NB4 (cell line): ENCODE data around the gene QTRT2.
A peak's percentile ranks its signal among the peaks of the same experiment; 100 is the strongest.

Experiments used
- DNase-seq: peaks from one replicate; pipeline ENCODE4 v3.0.0; 2010; ENCODE audit warnings: low read depth
- H3K4me3 ChIP-seq: one replicate; pipeline ENCODE4 v1.5.1; 2011; ENCODE audit warnings: mild to moderate bottlenecking, low read depth, low read length, moderate library complexity
- MAX ChIP-seq: IDR thresholded peaks from 2 replicates; pipeline ENCODE4 v1.6.1; 2011; ENCODE audit warnings: low read depth, low read length
- MYC ChIP-seq: IDR thresholded peaks from 2 replicates; pipeline ENCODE4 v1.6.1; 2011; ENCODE audit warnings: low read depth, low read length
- POLR2A ChIP-seq: IDR thresholded peaks from 2 replicates; pipeline ENCODE4 v1.6.1; 2011; ENCODE audit warnings: mild to moderate bottlenecking; ENCODE audit not compliant: insufficient read length; ENCODE audit errors: extremely low read depth
- TF ChIP-seq, protein P1 (sequence below): IDR thresholded peaks from one replicate; pipeline ENCODE4 v1.5.1; 2012; ENCODE audit warnings: low read depth, low read length

The QTRT2 gene

GRCh38 chr3:114056130-114057010, at the start of gene QTRT2, which contains the start of gene CCDC191:
QTRT2 (plus strand) TSS chr3:114056737; CDS start chr3:114065258, 8,521 bp downstream.
CCDC191 (minus strand) TSS chr3:114056526; CDS start chr3:114056466, 60 bp downstream.
- peak; percentile 44 for TF ChIP-seq POLR2A
- TF ChIP-seq MAX, result peak; percentile 97
- TF ChIP-seq, protein P1, sequence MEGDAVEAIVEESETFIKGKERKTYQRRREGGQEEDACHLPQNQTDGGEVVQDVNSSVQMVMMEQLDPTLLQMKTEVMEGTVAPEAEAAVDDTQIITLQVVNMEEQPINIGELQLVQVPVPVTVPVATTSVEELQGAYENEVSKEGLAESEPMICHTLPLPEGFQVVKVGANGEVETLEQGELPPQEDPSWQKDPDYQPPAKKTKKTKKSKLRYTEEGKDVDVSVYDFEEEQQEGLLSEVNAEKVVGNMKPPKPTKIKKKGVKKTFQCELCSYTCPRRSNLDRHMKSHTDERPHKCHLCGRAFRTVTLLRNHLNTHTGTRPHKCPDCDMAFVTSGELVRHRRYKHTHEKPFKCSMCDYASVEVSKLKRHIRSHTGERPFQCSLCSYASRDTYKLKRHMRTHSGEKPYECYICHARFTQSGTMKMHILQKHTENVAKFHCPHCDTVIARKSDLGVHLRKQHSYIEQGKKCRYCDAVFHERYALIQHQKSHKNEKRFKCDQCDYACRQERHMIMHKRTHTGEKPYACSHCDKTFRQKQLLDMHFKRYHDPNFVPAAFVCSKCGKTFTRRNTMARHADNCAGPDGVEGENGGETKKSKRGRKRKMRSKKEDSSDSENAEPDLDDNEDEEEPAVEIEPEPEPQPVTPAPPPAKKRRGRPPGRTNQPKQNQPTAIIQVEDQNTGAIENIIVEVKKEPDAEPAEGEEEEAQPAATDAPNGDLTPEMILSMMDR, result no peak
- peak; percentile 93 for TF ChIP-seq MYC
- H3K4me3 ChIP-seq, result peak within 1 kb of the TSS; percentile 94
- peak; percentile 99 for DNase-seq

DNA sequence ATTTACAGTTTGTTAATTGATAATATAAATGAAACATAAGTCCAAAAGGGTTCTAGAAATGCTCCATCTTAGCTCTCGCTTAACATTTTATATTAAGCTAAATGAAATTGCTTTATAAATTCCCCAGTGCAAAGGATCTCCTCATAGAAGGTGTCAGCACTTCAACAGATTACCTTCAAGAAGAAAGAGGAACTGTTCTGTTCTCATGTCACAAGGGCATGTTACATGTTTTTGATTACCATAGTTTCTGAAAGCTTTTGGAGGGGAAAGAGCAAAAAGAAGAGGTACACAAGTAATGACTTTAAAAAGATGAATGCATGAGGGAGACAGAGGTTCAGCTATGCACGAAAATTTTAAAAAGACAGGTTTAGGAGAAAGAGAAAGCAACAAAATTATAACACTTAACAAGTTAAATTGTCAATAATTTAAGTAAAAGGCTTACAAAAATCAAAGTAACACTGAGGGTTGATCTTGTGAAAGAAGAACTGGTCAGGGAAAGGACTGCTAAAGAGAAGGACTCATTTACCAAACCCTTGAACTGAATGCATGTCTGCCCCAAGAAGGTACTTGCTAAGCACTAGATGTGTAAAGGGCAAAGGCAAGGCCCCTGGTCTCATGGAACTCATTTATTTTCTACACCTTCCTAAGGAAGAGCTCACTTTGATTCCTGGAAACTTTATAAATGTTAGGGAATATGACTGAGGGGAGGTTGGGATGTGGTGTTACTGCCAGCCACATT, 45.3 kb upstream of the QTRT2 start:
- DNase-seq, result no peak
- TF ChIP-seq, protein P1, result no peak
- no peak for TF ChIP-seq POLR2A
- no peak for TF ChIP-seq MYC
- TF ChIP-seq MAX, result no peak
- H3K4me3 ChIP-seq, result no peak overlapping the region

GRCh38 chr3:114014211-114014610, 42.3 kb upstream of the QTRT2 start:
- no peak for TF ChIP-seq POLR2A
- TF ChIP-seq MAX, result no peak
- TF ChIP-seq, protein P1, result no peak
- TF ChIP-seq MYC, result no peak
- H3K4me3 ChIP-seq, result no peak overlapping the region
- no peak for DNase-seq

DNA sequence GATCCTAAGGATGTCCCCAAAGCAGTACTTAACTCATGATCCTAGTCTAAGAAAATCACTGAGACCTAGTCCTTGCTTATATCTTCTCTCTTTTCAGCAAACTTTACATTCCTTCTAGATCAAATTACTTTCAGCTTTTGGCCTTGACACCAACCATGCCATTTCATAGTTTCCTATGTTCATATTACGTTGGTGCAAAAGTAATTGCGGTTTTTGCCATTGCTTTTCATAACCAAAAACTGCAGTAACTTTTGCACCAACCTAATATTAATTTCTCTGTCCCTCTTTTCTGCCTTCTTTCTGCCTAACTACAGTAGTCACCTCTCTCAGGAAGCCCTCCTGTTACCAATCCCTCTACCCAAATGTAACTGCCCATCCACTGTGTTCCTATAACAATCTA, 37.1 kb upstream of the QTRT2 start:
- no peak overlapping the region for H3K4me3 ChIP-seq
- no peak for DNase-seq
- TF ChIP-seq POLR2A, result no peak

DNA sequence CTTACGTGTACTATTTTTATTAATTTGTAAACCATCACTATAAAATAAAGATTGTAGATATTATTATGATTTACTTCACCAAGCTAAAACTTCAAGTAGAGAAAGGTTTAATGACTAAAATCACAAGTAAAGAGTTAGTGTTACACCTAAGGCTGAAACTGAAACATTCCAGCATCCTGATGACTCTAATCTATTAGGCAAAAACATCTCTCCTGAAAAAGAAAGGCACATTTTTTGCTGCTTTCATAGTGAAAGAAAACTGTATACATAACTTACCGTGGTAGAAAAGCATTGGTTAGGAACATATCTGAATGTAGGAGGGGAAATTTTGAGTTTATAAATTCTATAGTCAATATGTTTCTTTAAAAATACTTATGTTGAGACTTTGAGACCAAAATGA, 35.6 kb upstream of the QTRT2 start:
- DNase-seq, result no peak
- H3K4me3 ChIP-seq, result no peak overlapping the region
- TF ChIP-seq, protein P1, result no peak
- TF ChIP-seq POLR2A, result no peak

DNA sequence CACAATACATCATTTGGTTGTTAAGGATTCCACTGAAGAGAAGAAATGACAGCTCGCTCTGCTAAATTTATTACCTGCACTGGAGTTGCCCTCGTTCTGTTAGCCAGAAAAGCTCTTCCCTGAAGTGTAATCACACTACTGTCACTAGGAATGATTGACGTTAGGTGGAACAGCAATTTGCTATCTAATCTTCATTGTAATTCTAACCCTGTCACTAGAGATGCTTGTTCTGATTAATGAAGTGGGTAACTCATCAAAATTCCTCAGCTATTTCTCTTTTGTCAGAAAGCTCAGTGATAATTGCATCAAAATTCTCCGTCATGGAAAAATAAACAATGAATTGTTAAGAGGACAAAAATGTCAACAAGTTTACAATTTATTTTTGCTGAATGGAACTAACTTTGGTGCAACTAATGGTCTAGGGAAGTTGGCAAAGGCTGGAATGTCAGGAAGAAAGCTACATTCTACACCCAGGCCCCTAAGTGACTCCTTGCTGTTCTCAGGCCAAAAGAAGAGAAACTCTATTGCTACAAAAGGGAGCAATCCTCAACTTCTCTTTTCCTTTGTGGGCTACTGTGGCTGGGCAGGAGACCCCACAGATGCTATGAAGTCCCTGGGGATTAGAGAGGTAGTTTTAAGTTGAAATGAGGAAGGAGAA, 34.3 kb upstream of the QTRT2 start:
- no peak overlapping the region for H3K4me3 ChIP-seq
- TF ChIP-seq POLR2A, result no peak
- no peak for TF ChIP-seq MYC
- TF ChIP-seq, protein P1, result no peak
- TF ChIP-seq MAX, result no peak
- peak; percentile 41 for DNase-seq
